Bronchial epithelial cell (primary cell): Measurements from ENCODE around the gene LIN7A. TPM values are rescaled to one million over a fixed set of nuclear protein-coding genes. Genes with fewer than 3 reads are reported as not detected.

Source experiments
- DNase-seq: peaks from one replicate; pipeline ENCODE4 v3.0.0-alpha.2; 2010; ENCODE audit warnings: low read depth
- FAIRE-seq: peaks from 2 replicates; lab custom pipeline; 2011; peaks lifted over from hg19 to GRCh38; lab: Jason Lieb, UNC
- H3K27me3 ChIP-seq: 2 replicates; pipeline ENCODE4 v1.5.1; 2011; ENCODE audit warnings: low read length; ENCODE audit not compliant: control insufficient read depth, insufficient read depth
- H3K36me3 ChIP-seq: 2 replicates; pipeline ENCODE4 v1.5.1; 2011; ENCODE audit warnings: low read length; ENCODE audit not compliant: control insufficient read depth, insufficient read depth
- H3K4me3 ChIP-seq: 2 replicates; pipeline ENCODE4 v1.5.1; 2011; ENCODE audit warnings: mild to moderate bottlenecking, low read depth, low read length, control low read depth
- CTCF ChIP-seq: IDR thresholded peaks from 2 replicates; pipeline ENCODE4 v1.5.1; 2011; ENCODE audit warnings: mild to moderate bottlenecking, moderate library complexity, low read length, control low read depth, inconsistent platforms; ENCODE audit not compliant: insufficient read depth, severe bottlenecking
- total RNA-seq: library from RNA; depleted of rRNA; stranded (reverse); fragments of >200 nt; gene quantifications from 2 replicates; pipeline ENCODE4 v1.2.1, GENCODE V29; 2014

LIN7A gene
- total RNA-seq, 1 donor from 2014 or later, result under 0.01 TPM

- DNase-seq (peak; percentile 12), FAIRE-seq (no peak)
- TF ChIP-seq CTCF, result no peak
- H3K36me3 ChIP-seq, result no peaks in the 10 kb centered on the region
- no peak overlapping the region for H3K4me3 ChIP-seq
- no peaks in the 10 kb centered on the region for H3K27me3 ChIP-seq
These were observed 8.9 kb upstream of the LIN7A start for GRCh38 chr12:80946591-80946990.

GRCh38 chr12:80943338-80943737 lies 5.6 kb upstream of the LIN7A start:
- DNase-seq (no peak), FAIRE-seq (no peak)
- Histone ChIP-seq H3K4me3 (no peak overlapping the region), H3K27me3 (no peaks in the 10 kb centered on the region), H3K36me3 (no peaks in the 10 kb centered on the region)
- TF ChIP-seq CTCF, result no peak

GRCh38 chr12:80941916-80942315 lies 4.2 kb upstream of the LIN7A start:
- no peak overlapping the region for H3K4me3 ChIP-seq
- DNase-seq (peak; percentile 71), FAIRE-seq (no peak)
- peaks cover 5% of the 10 kb centered on the region for H3K27me3 ChIP-seq
- no peak for TF ChIP-seq CTCF
- H3K36me3 ChIP-seq, result no peaks in the 10 kb centered on the region

DNA sequence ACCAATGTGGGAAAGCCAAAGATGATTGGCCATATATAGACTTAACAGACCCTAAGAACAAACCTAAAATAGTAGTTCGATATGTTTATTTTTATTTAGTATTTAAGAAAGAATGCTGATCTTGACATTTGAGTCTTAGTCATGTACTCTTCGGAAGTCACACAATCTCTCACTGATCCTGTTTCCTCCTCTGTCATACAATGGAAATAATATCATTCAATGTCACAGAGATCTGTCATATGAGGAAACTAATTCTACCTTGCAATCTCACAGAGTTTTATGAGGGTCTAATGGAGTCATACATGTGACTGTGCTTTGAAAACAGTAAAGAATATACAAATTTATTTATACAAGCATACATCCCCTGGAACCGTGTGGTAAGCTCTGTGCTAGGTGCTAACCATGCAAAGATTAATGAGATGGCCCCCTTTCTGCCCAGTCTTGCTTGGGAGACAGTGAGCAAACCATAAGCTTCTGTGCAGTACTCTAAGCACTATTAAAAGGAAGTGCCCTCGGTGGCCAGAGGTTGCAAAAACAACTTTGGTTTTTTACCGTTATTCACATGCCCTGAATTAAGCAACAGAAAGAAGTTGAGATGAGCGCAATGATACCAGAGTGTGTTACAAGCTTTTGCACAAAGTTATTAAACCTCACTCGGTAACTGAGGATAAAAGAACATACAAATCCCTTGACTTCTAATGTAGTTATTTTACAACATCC lies 1.7 kb upstream of the LIN7A start:
- Histone ChIP-seq H3K36me3 (no peaks in the 10 kb centered on the region), H3K27me3 (peaks cover 7% of the 10 kb centered on the region), H3K4me3 (no peak overlapping the region)
- FAIRE-seq (no peak), DNase-seq (no peak)
- no peak for TF ChIP-seq CTCF

DNA sequence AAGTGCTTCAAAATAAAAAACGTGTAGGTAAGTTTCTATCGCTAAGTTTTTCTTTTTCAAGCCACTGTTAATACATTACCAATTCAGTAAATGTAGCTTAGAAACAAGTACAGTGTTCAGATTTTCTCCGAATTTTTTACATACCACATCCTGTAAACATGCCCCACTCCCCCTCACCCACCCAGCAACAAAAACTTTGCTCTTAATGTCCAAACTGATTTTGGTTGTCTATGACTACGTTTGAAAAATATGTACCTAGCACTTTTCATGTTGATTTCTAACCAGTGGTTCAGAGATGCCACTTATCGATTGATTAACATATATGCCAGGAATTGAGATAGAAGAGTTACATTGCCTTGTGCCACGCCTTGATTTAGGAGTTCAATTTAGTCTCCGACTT lies 663 bp upstream of the LIN7A start:
- Histone ChIP-seq H3K36me3 (no peaks in the 10 kb centered on the region), H3K27me3 (peaks cover 7% of the 10 kb centered on the region), H3K4me3 (no peak overlapping the region)
- no peak for TF ChIP-seq CTCF
- no peak for FAIRE-seq
- DNase-seq, result no peak

DNA sequence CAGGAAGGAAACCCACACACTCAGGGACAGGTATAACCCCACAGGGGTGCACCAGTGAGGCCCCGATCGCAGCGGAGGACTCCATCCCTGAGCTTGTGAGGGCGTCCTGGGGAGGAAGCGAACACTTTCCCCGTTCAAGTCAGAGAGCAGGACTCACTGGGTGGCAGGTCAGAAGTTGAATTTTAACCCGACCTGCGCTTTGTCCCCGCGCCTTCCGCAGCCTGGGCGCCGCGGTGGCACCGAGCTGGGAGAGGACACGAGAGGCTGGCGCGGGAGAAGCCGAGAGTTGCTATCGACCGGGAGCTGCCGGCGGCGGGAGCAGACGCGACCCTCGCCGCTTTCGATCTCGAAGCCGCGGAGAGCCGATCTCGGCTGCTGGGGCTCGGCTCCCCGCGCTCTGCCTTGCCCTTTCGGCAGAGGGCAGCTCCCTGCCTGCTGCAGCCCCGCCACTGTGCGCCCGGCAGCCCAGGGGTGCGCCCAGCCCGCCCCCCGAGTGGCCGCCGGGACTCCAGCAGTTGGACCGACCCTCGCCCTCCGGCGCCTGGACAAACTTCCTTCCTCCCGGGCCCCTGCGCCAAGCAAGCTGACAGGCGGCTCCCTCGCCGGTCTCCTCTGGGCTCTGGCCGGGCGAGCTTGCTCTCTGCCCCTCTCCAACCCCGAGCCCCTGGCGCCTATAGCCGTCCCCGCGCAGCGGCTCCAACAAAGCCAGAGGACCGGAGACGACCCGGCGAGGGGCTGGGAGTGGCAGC lies 918 bp downstream of the LIN7A start:
- H3K27me3 ChIP-seq, result peaks cover 7% of the 10 kb centered on the region
- no peaks in the 10 kb centered on the region for H3K36me3 ChIP-seq
- no peak for FAIRE-seq
- DNase-seq, result no peak
- TF ChIP-seq CTCF, result no peak
- peak overlapping the region; percentile 27 for H3K4me3 ChIP-seq
